Measurements from ENCODE around the gene PDIA5. TPM values are rescaled to one million over a fixed set of nuclear protein-coding genes. Genes with fewer than 3 reads are reported as not detected.

The PDIA5 gene
- total RNA-seq, 1 donor from 2014 or later = 4.8 TPM

GRCh38 chr3:123064914-123065313 lies 1.9 kb upstream of the PDIA5 start:
- ATAC-seq = no peak
- DNase-seq = no peak
- intact Hi-C loops (cut with micrococcal nuclease) = no loop called here

GRCh38 chr3:123066599-123066895 lies 278 bp upstream of the PDIA5 start:
- intact Hi-C loops (cut with micrococcal nuclease) = no loop called here
- ATAC-seq = no peak
- DNase-seq = no peak

GRCh38 chr3:123067689-123068600 lies 1.1 kb downstream of the PDIA5 start:
- peak; percentile 32 for ATAC-seq
- DNase-seq = no peak
- intact Hi-C loops (cut with micrococcal nuclease) = no loop called here

- DNase-seq (no peak), ATAC-seq (peak; percentile 23)
- intact Hi-C loops (cut with micrococcal nuclease) = no loop called here
Observed at GRCh38 chr3:123068601-123069381, 2.0 kb downstream of the PDIA5 start.

GRCh38 chr3:123070510-123070909 lies 3.7 kb downstream of the PDIA5 start:
- intact Hi-C loops (cut with micrococcal nuclease) = no loop called here
- DNase-seq (no peak), ATAC-seq (no peak)

GRCh38 chr3:123071146-123071545 lies 4.3 kb downstream of the PDIA5 start:
- intact Hi-C loops (cut with micrococcal nuclease) = no loop called here
- no peak for ATAC-seq
- no peak for DNase-seq

GRCh38 chr3:123071581-123071980 lies 4.8 kb downstream of the PDIA5 start:
- DNase-seq = no peak
- intact Hi-C loops (cut with micrococcal nuclease) = no loop called here
- ATAC-seq = no peak

- intact Hi-C loops (cut with micrococcal nuclease) = no loop called here
- ATAC-seq (no peak), DNase-seq (no peak)
Observed at GRCh38 chr3:123072152-123072551, 5.3 kb downstream of the PDIA5 start.

- DNase-seq (no peak), ATAC-seq (no peak)
- intact Hi-C loops (cut with micrococcal nuclease) = no loop called here
Observed at GRCh38 chr3:123072564-123072963, 5.7 kb downstream of the PDIA5 start.

- intact Hi-C loops (cut with micrococcal nuclease) = no loop called here
- no peak for DNase-seq
Observed at GRCh38 chr3:123075359-123075758, 8.5 kb downstream of the PDIA5 start.

GRCh38 chr3:123076112-123076495 lies 9.3 kb downstream of the PDIA5 start:
- intact Hi-C loops (cut with micrococcal nuclease) = no loop called here
- ATAC-seq = no peak
- no peak for DNase-seq

More at GRCh38 chr3:123075359-123075758, 8.5 kb downstream of the PDIA5 start:
- no peak for ATAC-seq

GRCh38 chr3:123076496-123077418 lies 9.9 kb downstream of the PDIA5 start:
- ATAC-seq (peak; percentile 72), DNase-seq (peak; percentile 85)
- intact Hi-C loops (cut with micrococcal nuclease) = no loop called here

GRCh38 chr3:123078101-123078500 lies 11.3 kb downstream of the PDIA5 start:
- no peak for ATAC-seq
- DNase-seq = no peak
- intact Hi-C loops (cut with micrococcal nuclease) = no loop called here

GRCh38 chr3:123080864-123081562 lies 14.2 kb downstream of the PDIA5 start:
- no peak for DNase-seq
- intact Hi-C loops (cut with micrococcal nuclease) = no loop called here

GRCh38 chr3:123081718-123082369 lies 15.0 kb downstream of the PDIA5 start:
- intact Hi-C loops (cut with micrococcal nuclease) = no loop called here
- ATAC-seq = peak; percentile 19
- peak; percentile 62 for DNase-seq

More at GRCh38 chr3:123080864-123081562, 14.2 kb downstream of the PDIA5 start:
- ATAC-seq = no peak

GRCh38 chr3:123082370-123083065 lies 15.7 kb downstream of the PDIA5 start:
- ATAC-seq (no peak), DNase-seq (peak; percentile 43)
- intact Hi-C loops (cut with micrococcal nuclease) = no loop called here

GRCh38 chr3:123083383-123084124 lies 16.7 kb downstream of the PDIA5 start:
- peak; percentile 32 for ATAC-seq
- no peak for DNase-seq
- intact Hi-C loops (cut with micrococcal nuclease) = no loop called here

All from left ventricle myocardium superior (tissue), 1 donor.